Measurements from ENCODE around the gene ALKAL2.

GRCh38 chr2:246489-247144 is 41.3 kb downstream of the ALKAL2 start:
- TF ChIP-seq CTCF (IDR thresholded peaks at IDR 0.05) (peak in 3 of 4 experiments; percentile 36 to 66 (median 39)), POLR2A (IDR thresholded peaks at IDR 0.05) (no peak)
